Tibial nerve (tissue), 4 donors: ENCODE measurements around the gene FOXK2.

Experiments
- EP300 ChIP-seq, 2 donors: sonication (generic); formaldehyde crosslinking; IDR thresholded peaks; one replicate each; pipeline ENCODE4 v1.6.1; 2017; ENCODE audit warnings: antibody characterized with exemption in 2 of 2, mild to moderate bottlenecking in 1 of 2
- TF ChIP-seq, protein P1 (sequence below), 5 experiments: fragments of 200-600 bp in 3 of 5; fragments of 450-650 bp in 2 of 5; sonication (generic) in 3 of 5; IDR thresholded peaks; one replicate each; pipeline ENCODE4 v1.5.1; 2016 to 2019; ENCODE audit warnings: antibody characterized with exemption in 5 of 5, mild to moderate bottlenecking in 3 of 5, moderate library complexity in 2 of 5

DNA sequence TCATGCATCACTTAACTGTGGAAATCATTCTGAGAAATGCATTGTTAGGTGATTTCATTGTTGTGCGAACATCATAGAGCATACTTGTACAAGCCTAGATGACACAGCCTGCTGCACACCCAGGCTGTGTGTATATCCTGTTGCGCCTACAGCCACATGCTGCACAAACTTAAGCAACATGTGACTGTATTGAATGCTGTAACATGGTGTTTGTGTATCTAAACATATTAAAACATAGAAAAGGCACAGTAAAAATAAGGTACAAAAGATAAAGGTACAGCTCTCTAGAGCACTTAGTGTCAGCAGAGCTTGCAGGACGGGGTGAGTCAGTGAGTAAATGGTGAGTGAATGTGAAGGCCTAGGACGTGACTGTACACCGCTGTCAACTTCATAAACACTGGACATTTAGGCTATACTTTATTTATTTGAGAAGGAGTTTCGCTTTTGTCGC is 11.9 kb downstream of the FOXK2 start:
- no peak for TF ChIP-seq EP300 (IDR thresholded peaks at IDR 0.05)
- TF ChIP-seq, protein P1, sequence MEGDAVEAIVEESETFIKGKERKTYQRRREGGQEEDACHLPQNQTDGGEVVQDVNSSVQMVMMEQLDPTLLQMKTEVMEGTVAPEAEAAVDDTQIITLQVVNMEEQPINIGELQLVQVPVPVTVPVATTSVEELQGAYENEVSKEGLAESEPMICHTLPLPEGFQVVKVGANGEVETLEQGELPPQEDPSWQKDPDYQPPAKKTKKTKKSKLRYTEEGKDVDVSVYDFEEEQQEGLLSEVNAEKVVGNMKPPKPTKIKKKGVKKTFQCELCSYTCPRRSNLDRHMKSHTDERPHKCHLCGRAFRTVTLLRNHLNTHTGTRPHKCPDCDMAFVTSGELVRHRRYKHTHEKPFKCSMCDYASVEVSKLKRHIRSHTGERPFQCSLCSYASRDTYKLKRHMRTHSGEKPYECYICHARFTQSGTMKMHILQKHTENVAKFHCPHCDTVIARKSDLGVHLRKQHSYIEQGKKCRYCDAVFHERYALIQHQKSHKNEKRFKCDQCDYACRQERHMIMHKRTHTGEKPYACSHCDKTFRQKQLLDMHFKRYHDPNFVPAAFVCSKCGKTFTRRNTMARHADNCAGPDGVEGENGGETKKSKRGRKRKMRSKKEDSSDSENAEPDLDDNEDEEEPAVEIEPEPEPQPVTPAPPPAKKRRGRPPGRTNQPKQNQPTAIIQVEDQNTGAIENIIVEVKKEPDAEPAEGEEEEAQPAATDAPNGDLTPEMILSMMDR (IDR thresholded peaks at IDR 0.05) = no peak
